Measurements from ENCODE around the gene OR1I1.

The OR1I1 gene

DNA sequence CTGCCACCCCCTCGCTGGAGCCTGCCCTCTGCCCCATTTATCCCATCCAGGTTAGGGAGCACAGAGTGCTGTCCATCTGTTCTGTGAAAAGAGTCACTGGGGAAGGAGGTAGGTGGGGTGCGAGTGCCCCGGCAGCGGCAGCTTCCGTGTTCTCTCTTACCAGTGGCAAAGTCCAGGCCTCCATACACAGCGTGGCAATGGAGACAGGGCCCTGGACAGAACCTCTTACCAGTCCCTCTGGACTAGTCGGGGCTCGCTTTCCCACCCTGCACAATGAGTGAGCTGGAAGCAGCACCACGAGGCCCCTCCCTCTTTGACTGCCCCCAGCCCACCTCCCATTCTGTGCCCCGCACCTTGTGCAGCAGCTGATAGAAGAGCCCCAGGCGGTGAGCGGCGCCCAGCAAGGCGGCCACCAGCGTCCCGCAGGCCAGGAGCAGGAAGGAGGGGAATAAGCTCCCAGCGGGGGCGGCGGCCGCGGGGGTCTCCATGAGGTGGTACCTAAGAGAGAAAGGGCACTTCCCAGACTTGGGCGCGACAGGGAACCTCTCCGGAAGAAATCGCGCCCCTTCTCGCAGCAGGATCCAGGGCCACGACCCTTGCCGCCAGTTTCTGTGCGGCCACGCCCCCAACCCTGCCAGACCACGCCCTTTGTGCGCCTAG, 42.7 kb downstream of the OR1I1 start:
- peak overlapping the region; percentile 92 for H3K4me3 ChIP-seq (replicated peaks; ENCODE audit: low read depth, low read length)
- no peak for DNase-seq (ENCODE audit: extremely low read depth, low read depth)

DNA sequence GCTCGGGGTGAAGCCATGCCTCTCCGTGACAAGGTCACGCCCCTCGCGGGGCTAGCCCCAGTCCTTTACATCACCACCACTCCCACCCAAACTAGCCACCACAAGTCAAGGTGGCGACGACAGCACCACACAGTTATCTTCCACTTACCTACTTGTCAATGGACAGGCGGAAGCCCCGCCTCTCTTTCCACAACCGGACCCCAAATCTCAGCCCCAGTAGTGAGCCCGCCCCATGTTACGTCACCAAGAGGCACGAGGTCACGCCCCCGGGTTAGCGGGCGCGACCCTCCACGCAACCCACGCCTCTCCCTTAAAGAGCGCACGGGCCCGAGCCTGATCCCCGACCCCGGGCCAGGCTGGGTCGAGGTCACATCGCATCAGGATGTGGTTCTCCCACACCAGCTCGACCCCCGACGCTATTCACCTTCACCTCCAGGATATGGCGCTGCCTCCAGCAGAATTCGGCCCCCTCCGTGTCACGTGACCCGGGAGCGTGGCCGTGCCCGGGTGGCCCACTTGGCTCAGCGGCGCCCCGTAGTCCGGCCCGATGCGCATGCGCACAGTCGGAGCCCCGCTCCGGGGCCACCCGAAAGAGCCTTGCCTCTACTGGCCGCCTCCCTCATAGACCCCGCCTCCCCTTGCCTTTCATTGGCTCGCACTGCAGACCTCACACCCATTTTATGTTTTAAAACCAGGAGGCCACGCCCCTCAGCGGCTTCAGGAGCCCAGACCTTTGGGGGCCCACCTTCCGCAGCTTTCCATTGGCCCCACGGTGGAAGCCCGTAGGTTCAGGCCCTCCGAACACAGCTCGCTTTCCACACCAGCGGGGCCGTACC, 43.4 kb downstream of the OR1I1 start:
- no peak for TF ChIP-seq CTCF (IDR thresholded peaks at IDR 0.05; ENCODE audit: low read depth, low read length, missing control alignments)
- peak; percentile 89 for DNase-seq (ENCODE audit: extremely low read depth, low read depth)
- H3K4me3 ChIP-seq (replicated peaks; ENCODE audit: low read depth, low read length): peak overlapping the region; percentile 92

More for the DNA sequence above, 42.7 kb downstream of the OR1I1 start:
- TF ChIP-seq CTCF (IDR thresholded peaks at IDR 0.05; ENCODE audit: low read depth, low read length, missing control alignments): no peak

DNA sequence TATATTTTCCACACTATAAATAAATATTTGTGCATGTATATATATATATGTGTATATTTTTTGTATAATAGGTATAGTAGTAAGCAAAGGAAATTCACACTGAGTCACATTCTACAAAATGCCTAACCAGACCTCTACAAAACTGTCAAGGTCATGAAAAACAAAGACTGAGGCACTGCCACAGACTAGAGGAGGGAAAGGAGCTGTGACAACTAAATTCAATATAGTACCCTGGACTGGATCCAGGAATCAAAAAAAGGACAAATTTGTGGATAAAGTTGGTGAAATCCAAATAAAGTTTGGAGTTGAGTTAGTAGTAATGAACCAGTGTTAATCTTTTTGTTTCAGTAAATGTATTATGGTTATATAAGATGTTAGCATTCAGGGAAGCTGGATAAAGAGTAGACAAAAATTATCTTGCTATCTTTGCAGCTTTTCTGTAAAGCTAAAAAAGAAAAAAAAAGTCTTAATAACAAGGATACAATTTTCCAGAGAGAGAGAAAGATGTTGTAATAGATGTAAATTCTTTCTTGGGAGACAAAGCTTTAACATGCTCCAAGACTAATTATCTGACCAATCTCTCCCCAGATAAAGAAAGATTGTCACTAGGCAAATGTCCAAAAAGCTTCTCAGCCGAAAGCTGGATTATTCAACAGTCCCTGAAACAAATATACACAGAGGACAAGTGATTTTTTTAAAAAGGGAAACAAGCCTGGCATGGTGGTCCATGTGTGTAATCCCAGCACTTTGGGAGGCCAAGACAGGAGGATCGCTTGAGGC, 44.3 kb downstream of the OR1I1 start:
- peak overlapping the region; percentile 92 for H3K4me3 ChIP-seq (replicated peaks; ENCODE audit: low read depth, low read length)
- no peak for TF ChIP-seq CTCF (IDR thresholded peaks at IDR 0.05; ENCODE audit: low read depth, low read length, missing control alignments)

DNA sequence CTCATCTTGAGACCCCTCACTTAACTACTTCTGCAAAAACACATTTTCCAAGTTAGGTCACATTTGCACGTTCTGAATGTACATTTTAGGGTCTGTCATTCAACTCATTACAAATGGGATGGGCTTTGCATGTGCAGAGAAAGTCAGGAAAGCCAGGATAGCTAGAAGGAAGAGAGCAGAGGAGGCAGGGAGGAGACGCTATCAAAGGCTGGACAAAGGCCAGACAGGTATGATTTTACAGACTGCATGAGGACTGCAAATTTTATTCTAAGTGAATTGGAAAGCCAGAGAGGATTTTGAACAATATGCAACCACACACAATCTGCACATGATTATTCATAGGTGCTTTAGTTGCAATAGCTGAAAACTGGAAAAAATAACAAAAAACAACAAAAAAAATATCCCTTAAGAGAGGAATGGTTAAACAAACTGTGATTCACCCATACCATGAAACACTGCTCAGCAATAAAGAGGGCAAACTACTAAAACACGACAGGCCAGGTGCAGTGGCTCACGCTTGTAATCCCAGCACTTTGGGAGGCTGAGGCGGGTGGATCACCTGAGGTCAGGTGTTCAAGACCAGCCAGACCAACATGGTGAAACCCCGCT, 46.3 kb downstream of the OR1I1 start:
- no peak for TF ChIP-seq CTCF (IDR thresholded peaks at IDR 0.05; ENCODE audit: low read depth, low read length, missing control alignments)
- H3K4me3 ChIP-seq (replicated peaks; ENCODE audit: low read depth, low read length): no peak overlapping the region
- DNase-seq (ENCODE audit: extremely low read depth, low read depth): no peak

More for the DNA sequence above, 44.3 kb downstream of the OR1I1 start:
- DNase-seq (ENCODE audit: extremely low read depth, low read depth): no peak

- DNase-seq (ENCODE audit: extremely low read depth, low read depth): no peak
- no peak overlapping the region for H3K4me3 ChIP-seq (replicated peaks; ENCODE audit: low read depth, low read length)
- TF ChIP-seq CTCF (IDR thresholded peaks at IDR 0.05; ENCODE audit: low read depth, low read length, missing control alignments): no peak
Measured at GRCh38 chr19:15129856-15130585, 48.0 kb downstream of the OR1I1 start.
